NCI-H146 treated with DMSO at 0.1 percent for 48 hours (cell line): ENCODE results near the gene SDK2.
"Not testable (repeated sequence)": the region's sequence is repeated elsewhere in the genome, so short reads cannot be mapped to it uniquely, and the experiment has no call there.

ENCODE experiments used
- DNase-seq: peaks from one replicate; lab custom pipeline; 2025; ENCODE audit not compliant: unreplicated experiment; lab: John Stamatoyannopoulos, UW

SDK2 gene

DNA sequence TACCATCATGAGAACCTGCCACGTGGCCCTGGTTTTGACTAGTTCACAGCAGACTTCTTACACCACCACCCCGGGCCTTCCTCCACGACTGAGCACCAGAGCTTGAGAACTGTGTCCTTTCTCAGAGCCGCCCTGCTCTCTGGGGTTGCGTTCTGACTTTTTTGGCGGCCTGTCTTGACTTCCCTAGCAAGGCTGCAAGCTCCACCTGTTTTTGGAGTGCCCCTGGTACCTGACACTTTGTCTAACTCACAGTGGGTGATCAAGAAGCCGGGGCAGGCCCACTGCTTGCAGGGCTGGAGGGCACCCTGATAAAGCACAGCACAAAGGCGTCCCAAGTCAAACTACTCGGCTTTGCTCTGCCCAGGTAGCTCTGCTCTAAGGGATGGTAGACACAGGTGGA is 154.3 kb downstream of the SDK2 start:
- no peak for DNase-seq

DNA sequence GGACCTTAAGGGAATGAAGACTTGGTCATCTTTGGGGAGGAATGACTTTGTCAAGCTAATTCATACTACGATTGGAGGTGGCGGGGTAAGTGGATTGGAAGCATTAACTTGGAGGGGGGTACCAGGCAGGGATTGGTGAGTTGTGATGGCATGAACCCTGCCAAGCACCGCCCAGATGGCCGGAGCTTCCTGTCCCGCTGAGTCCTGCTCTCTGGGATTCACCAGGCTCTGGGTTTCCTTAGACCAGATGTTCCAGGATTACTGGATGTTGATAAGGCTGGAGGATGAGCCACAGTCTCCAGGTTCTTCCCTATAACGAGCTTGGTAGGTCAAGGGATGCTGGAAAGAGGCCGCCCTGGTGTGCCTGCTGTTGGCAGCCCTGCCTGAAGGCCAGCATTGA is 154.9 kb downstream of the SDK2 start:
- DNase-seq: no peak

DNA sequence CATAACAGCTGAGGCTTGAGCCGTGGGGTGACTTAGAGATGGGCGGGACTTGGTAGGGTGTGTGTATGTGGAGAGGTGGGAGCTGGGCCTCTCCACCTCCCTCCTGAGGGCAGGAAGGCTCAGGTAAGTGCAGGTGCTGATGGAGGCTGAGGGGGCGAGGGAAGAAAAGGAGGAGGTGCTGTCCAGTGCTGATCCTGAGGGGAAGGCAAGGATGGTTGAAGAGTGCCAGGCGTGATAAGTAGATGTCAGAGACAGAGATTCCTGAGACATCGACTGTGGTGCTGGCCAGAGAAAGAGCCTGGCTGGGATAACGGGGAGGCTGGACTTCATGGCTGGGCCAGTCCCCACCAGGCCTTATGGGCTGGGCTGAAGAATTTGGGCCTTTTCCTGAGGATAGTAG is 159.1 kb downstream of the SDK2 start:
- DNase-seq: no peak

DNA sequence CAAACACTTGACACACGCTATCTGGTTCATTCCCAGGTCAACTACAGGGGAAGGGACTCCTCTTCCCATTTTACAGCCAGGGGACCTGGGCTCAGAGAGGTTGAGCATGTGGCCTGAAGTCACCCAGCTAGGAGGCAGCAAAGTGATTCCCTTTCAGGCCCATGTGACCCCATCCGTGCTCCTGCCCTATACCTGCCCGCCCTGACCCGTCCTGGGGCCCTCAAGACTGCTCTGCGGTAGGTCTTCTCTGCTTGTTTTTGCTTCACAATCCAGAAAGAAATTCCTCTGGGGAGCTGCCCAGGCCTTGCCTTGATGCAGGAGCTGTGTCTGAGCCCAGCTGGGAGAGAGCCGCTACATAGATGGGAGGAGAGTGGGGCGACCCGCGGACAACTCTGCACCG is 161.4 kb downstream of the SDK2 start:
- no peak for DNase-seq

DNA sequence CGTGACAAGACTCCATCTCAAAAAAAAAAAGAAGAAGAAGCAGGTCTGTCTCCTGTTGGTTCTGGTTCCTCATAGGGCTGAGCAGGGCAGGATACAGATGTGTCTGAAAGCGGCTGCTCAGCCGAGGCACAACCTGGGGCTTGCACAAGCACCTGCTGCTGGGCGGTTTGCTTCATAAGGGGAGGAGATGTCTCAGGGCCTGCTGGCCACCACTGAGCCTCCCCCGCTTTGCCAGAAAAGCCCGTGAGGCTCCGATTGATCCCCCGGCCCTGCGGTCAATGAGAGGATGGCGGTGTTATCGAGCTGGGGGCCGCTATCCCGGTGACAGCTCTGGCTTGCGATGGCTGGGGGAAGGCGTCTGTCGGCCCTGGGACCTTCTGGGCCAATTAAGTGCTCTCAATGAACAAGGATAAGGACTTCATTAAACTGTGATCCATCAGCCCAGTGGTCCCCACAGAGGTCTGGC is 162.0 kb downstream of the SDK2 start:
- DNase-seq: no peak

DNA sequence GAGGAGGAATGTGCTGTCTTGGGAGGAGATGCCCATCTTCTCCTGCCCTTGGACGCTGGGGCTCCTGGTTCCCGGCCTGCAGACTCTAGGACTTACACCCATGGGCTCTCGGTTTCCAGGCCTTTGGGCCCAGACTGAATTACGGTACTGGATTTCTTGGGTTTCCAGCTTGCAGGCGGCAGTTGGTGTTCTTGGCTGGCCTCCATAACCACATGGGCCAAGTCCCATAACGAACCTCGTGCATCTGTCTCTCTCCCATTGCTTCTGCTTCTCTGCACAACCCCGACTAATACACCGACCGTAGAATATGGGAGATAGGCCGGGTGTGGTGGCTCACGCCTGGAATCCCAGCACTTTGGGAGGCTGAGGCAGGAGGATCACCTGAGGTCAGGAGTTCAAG is 162.6 kb downstream of the SDK2 start:
- no peak for DNase-seq

DNA sequence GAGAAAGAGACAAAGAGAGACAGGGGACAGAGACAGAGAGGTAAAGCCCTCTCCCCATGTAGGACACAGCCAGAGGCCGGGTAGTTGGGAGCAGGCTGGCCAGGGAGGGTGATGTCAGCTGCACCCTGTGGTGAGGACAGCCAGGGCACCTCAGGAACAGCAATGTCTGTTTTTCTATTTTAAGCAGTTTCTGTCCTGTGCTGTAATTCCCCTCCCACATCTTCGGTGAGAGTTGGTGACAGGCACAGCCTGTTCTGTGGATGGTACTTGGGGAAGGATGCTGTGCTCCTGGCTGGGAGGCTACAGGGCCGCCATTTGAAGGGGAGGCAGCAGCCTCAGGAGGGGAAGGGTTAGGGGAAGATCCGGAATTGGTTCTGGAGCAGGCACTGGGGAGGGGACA is 163.5 kb downstream of the SDK2 start:
- no peak for DNase-seq

DNA sequence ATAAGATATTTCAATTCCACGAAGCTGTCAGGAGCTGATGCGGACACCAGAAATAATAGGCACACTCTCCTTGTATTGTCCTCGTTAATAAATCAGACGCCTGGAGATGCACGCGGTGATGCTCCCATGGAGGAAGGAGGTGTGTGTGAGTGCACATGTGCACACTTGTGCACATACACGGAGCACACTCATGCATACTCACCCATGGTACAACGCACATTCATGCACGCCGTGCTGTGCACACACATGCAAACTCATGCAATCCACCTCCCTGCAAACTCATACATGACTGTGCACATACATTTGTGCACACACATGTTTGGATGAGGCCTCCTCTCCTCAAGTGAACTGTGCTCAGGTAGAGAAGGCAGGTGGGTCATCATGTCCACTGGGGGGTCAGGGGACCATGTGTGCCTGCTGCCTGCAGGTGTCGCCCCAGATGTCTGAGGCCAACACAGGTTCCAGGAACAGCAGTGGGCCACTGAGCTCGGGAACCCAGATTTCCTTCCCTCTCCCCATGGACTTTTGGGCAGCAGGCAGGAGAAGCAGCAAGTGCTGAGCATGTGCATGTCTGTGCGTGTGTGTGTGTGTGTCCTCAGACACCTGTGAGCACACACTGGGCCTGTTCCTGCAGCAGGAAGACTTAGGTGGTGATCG is 165.3 kb downstream of the SDK2 start:
- no peak for DNase-seq

DNA sequence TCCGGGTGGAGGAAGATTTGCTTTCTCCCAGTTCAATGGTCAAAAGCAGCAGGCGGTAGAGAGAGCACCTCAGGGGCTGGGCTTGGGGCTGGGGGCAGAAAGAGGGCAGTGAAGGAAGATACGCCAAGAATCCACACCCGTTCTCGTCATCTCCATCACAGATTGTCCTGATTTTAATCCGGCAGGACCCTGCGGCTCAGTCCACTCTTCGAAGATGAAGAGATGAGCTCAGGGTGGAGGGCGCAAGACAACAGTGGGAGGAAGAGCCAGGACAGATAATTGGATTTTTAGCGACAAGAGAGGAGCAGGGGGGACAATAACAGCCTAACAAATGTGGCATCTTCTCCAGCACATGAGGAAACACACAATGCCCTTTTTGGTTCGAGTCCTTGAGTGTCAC is 165.9 kb downstream of the SDK2 start:
- DNase-seq: no peak

DNA sequence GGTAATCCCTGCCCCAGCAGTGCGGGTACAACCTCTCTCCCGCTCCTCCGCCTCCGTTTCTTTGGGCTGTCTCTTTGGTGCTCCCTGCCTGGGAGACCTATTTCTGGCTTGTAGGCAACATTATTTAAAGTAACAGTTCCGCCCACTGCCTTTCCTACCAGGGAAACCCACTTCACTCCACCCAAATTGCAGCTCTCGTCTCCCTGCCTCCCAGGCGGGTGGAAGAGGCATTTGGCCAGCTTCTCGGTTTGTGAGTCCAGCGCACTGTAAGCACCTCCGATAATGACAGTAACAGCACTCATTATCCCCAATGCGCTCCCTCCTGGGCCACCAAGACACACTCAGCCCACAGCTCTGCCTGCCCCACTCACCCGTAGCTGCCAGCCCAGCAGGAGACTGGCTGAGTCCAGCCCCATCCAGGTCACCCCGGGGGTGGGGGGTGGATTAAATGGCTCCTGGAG is 167.3 kb downstream of the SDK2 start:
- no peak for DNase-seq

DNA sequence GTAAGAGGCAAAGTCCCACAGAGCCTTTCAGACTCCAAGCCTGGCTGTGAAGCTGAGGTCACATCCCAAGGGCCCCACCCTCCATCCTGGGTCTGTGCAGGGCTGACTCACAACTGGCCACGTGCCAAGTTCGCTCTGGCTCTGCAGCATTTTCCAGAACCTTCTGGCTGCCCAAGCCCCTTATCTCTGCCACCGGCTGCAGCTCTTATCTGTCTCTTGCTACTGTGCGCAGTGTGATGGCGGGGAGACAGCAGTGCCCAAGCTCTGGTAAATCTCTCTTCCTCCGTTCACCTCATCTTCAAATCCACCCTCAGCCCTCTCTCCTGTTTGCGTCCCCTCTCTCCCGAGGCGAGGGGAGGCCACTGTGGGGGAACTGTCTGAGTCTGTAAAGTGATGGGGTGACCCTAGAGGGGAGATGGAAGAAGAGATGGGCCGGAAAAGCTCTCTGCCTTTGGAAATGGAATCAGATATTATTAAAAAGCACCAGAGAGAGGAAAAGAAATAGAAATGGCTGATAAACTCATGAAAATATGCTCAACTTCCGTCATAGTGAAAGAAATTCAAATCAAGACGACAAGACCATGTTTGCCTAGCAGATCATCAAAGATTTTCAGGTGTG is 169.8 kb downstream of the SDK2 start:
- no peak for DNase-seq

DNA sequence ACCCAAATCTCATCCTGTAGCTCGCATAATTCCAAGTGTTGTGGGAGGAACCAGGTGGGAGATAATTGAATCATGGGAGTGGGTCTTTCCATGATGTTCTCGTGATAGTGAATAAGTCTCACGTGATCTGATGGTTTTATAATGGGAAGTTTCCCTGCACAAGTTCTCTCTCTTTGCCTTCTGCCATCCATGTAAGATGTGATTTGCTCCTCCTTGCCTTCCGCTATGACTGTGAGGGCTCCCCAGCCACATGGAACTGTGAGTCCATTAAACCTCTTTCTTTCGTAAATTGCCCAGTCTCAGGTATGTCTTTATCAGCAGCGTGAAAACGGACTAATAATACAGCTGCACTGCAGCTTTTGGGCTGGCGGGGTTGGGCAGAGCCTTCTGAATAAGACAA is 171.5 kb downstream of the SDK2 start:
- not testable (repeated sequence) for DNase-seq

DNA sequence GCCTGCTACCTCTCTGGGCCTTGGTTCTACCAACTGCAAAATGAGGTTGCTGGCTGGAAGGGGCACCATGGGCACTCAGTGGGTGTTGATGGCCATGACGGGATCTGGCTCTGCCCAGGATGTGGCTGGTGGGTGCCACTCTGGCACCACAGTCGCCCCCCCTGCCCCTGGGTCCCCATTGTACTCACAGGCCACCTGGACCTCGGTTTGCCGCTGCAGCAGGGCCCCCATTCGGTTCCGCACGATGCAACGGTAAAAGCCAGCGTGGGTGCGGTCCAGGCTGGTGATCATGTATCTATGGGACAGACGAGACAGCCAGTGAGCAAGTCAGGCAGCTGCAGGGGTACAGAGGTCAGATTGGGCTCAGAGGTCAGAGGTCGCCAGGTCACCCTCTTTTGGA is 172.3 kb downstream of the SDK2 start:
- DNase-seq: no peak

DNA sequence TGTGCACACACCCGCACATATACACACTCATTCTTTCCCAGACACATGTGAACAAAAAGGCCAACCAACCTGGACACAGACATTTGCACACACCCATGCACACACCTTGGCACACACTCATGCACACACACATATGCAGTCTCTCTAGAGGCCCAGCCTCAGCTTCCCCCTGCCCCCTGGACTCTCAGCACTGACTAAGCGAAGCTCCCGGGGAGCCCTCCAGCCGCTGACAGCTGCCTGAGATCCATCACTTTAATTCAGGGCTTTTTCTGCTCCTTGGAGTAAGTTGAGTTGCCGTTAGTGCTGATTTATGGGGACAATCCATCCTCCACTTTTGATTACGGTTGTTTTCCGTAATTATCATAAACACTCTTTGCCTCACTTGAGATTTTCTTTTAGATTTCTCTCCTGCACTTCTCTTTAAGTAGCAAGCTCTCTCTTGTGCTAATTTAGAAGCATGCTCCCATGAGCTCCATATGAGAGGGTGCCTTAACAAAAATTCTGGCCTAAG is 173.9 kb downstream of the SDK2 start:
- no peak for DNase-seq

DNA sequence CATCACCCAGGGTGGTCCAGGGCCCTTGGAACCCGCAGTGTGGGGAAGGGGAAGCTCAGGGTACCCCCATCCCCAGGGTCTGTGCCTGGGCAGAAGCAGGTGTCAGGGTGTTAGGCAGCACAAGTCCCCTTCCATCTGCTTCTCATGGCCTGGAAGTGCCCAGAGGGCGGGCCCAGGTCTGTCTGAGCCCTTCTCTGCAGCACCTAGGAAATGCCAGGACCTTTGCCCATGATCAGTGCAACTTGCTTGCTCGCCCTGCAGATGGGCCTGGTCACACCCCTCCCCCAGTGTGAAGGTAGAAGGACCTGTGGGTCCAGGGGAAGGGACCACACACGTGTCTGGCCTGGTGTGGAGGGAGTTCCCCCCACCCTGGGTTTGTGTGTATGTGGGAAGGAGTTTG is 174.9 kb downstream of the SDK2 start:
- no peak for DNase-seq

DNA sequence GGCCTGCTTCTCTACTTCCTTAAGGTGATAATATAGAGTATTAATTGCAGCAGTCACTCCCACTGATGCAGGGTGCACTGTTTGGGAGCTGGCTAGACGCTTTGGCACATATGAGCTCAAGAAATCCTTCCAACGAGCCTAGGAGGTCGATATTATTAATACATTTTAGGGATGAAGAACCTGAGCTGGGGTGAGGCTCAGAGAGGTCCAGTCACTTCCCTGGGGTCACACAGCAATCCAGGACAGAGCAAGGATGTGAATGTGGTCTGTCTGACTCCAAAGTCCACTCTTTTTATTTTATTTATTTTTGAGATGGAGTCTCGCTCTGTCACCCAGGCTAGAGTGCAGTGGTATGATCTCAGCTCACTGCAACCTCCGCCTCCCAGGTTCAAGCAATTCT is 176.0 kb downstream of the SDK2 start:
- DNase-seq: no peak

DNA sequence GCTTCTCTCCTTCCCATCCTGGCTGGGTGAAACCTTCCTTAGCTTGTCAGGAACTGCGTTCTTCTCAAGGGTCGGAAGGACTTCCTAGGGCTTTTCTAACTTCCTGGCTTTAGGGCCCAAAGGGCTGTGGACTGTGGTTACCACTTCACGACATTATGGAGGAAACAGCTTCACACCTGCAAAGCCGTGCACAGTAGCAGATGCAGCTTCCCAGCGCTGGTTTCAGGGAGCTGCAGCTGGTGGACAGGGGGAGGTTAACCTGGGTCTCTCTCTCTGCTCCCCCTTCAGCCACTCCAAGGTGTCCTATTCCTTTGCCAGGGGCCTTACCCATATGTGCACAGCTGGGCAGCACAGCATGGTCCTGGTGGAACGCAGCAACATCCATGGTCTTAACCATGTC is 176.6 kb downstream of the SDK2 start:
- DNase-seq: no peak

DNA sequence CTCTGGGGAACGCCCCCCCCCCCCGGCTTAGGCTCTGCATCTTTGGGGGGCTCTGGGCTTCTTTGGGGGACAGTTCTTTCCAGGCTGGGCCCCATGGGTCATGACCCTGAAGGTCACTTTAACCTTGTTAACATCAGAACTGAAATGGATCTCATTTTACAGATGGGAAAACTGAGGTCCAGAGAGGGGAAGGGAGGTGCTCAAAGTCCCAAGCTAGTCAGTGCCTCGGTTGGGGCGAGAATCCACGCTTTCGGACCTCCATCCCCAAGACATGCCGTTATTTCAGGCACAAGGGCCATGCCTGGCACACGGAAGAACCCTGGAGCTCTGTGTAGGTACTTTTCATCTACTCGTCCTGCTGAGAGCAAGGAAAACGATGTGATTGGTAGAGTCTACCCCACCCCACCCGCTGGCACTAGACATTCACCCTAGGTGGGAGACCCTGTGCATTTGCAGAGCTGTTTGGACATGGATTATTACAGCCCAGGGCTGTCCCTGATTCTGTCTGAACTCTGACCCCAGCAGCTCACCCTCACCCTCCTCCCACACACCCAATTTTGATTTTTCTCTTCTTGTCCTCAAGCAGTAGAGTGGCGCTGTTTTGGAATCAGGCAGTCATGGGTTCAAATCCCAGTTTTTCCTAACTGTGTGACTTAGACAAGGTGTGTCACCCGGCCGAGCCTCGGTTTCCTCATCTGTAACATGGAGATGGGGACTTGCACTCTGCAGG is 177.4 kb downstream of the SDK2 start:
- no peak for DNase-seq

DNA sequence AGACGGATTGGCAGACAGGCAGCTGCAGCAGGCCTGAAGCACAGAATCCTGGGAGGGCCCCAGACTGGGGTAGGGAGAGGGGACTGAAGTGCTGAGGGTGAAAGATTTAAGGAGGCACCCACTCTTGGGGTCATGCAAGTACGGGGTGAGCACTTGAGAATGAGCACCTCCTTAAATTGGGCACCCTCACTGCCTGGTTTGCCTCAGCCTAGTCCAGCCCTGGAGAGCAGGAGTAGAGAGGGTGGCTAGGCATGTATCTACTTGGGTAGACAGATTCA is 178.4 kb downstream of the SDK2 start:
- no peak for DNase-seq

DNA sequence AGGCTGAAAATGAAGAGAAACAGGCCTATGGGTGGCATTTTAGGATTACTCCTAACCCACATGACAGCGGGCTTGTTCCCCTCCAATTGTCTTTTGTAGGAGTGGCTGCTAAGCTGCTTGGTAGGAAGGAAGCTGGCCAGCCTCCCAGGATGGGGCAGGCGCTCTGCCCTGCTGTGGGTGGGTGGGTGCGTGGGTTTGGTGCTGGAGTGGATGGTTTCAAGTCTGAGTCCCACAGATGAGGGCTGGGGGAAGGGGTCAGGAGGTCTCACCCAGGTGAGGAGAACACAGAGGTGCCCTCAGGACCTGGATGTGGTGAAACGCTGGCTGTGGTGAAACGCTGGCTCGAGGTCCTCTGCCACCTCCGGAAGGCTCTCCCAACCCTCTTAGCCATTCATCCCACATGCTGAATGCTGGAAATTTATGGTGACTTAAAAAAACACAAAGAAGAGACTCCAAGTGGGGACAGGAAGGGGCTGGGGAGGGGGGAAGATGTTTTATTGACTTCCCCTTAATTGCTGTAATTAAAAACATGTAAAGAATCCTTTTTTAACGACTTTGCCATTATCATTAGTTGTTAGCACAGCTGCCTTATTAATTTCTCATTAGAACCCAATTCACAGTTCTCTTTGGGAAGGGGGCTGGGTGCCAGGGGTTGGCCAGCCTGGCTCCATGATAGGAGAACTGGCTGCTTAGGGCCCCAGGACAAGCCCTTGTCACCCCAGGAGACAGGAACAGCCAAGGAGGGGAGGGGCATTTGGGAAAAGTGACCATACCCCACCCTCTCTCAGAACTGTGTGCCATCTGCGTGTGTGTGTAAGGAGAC is 178.9 kb downstream of the SDK2 start:
- peak; percentile 95 for DNase-seq

DNA sequence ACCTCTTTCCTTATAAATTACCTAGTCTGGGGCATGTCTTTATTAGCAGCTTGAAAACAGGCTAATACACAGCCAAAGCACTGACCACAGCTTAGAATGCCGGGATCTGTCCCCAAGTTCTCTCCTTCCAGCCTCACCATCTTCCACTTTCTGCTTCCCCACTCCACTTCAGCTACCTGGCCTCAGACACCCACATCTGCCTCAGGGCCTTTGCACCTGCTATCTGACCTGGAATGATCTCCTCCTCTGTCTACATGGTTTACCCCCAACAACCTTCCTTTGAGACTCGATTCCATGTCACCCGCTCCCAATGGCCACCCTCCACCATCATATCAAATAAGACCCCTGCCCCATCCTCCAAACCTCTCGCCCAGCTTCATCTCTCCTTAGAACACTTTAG is 179.8 kb downstream of the SDK2 start:
- no peak for DNase-seq

DNA sequence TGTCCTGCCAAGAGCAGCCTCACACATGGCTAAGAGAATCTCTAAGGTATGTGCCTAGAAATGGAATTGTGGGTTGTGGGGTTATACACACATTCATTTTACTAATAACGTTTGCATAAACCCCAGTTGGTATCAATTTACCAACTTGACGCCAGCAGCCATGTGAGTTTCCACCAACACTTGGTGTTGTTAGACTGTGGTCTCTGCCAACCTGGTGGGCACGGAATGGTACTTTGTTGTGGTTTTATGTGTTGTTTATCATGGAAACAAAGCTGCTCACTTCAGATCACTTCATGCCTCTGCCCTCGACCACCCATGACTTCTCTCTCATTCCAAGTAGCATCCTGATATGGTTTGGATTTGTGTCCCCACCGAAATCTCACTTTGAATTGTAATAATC is 180.4 kb downstream of the SDK2 start:
- no peak for DNase-seq
